ENCODE data around the gene LGI2.
A peak's percentile ranks its signal among the peaks of the same experiment; 100 is the strongest.

The LGI2 gene

DNA sequence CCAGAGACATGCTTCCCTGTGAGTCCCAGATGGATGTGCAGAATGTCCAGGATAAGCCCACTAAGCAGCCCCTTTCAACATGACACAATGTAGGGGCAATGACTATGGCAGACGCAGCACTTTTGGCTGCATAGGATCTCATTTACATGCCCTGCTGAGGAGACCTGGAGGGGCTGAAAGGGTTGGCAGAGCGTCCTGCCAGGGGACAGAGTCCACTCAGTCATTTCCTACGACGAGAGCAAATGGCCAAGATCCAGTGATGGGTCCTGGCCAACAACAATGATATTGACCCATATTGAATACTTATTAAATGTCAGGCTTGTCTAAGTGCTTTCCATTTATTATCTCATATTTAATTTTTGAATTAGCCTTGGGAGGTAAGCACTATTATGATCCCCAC lies 41.4 kb downstream of the LGI2 start:
- WGBS (ENCODE audit: insufficient coverage), result 94% methylated on average over 2 of the region's 4 CpGs
- no peaks in the 10 kb centered on the region for H3K36me3 ChIP-seq (ENCODE audit: control insufficient read depth in 4 of 4, insufficient read depth in 4 of 4, low read length in 3 of 4)
- ChIA-PET POLR2A (no interaction called here), CTCF (interaction anchor here (0.5 to 2.3 kb wide), 4 partner anchors 9 to 101 kb away, joined by 3 to 14 read pairs (median 3); no protein-coding TSS in a partner anchor)
- no peaks in the 10 kb centered on the region for H3K4me1 ChIP-seq (ENCODE audit: control extremely low read depth in 1 of 4, control insufficient read depth in 4 of 4, insufficient read depth in 4 of 4, low read length in 3 of 4)
- no peaks in the 10 kb centered on the region for H3K27me3 ChIP-seq (replicated peaks in 2 of 5; ENCODE audit: control insufficient read depth in 4 of 5, insufficient read depth in 5 of 5, low read length in 4 of 5)
- no peaks in the 10 kb centered on the region for H3K9me3 ChIP-seq (ENCODE audit: control extremely low read depth in 1 of 5, control insufficient read depth in 4 of 5, insufficient read depth in 2 of 5, low read depth in 1 of 5, low read length in 4 of 5)
- H3K4me3 ChIP-seq (ENCODE audit: control insufficient read depth in 1 of 7, extremely low read depth in 1 of 7, insufficient read depth in 4 of 7, low read depth in 2 of 7, low read length in 6 of 7), result no peak overlapping the region
- H3K27ac ChIP-seq (ENCODE audit: insufficient read depth in 1 of 2, low read depth in 1 of 2, low read length in 2 of 2, poor library complexity in 1 of 2, severe bottlenecking in 2 of 2), result no peak overlapping the region
- DNase-seq, result no peak

DNA sequence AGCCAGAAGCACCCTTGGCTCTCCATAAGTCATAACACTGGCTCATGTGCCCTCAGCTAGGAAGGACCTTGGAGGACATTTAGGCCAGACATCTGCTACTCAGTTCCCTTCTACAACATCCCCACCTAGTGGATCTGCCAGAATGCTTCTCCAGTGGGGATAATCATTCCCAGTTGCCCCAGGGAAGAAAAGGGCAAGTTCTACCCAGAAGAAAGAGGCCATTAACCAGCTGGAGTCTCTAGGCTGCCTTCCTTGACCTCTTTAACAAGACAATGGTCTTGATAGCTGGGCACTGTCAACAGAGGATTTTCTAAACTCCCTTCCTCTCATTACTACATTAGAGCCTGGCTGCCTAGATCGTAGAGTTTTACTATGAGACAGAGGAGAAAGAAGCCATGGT lies 42.0 kb downstream of the LGI2 start:
- peak in 1 of 3 donors; percentile 28 for DNase-seq
- 100% methylated on average over 1 of the region's 1 CpG for WGBS (ENCODE audit: insufficient coverage)
- CTCF ChIA-PET, result interaction anchor here (0.5 to 2.3 kb wide), 4 partner anchors 8 to 100 kb away, joined by 3 to 14 read pairs (median 3); no protein-coding TSS in a partner anchor

DNA sequence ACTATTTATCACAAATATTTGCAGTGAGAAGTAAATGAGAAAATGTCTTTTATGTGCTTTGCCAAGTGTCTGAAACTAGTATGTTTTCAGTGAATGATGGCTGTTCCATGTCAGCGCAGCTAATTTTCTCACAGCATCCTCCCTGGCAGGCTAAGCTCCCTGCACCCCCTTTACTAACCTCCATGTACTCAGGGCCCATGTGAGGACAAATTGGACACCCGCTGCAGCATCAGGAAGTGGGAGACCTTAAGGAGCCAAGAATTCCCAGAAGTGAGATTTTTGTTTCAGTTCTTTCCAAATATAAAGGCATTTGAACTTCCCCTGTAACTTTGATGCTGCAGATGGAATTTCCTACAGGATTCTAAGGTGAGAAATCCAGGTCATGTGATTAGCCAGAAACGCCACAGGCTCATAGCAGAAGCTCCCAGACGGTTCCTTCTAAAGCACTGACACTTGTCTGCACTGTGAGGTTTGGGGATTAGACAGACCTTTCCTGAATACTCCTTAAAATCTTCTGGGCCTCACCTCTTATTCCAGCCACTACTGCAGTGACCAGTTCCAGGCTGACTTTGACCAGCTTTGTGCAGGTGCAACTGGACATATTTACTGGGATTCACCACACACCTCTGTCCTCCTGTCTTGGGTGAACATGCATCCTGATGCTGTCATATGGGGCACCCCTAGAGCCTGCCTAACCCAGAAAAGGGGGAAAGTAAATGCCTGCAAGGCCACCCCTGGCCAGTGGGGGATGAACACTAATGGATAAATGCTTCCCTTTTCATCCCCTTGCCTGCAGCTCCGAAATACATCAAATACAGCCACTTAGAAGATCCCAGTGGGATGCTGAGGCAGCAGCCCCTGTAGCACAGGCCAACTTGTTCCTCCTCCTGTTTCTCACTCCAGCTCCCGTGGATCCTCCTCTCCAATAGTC lies 45.9 kb downstream of the LGI2 start:
- 94% methylated on average over 4 of the region's 6 CpGs for WGBS (ENCODE audit: insufficient coverage)
- ChIA-PET POLR2A (no interaction called here), CTCF (interaction anchor here (0.7 to 1.3 kb wide), 2 partner anchors 9 to 495 kb away, joined by 3 read pairs; no protein-coding TSS in a partner anchor)
- Histone ChIP-seq H3K36me3 (ENCODE audit: control insufficient read depth in 4 of 4, insufficient read depth in 4 of 4, low read length in 3 of 4) (no peaks in the 10 kb centered on the region), H3K27ac (ENCODE audit: insufficient read depth in 1 of 2, low read depth in 1 of 2, low read length in 2 of 2, poor library complexity in 1 of 2, severe bottlenecking in 2 of 2) (no peak overlapping the region), H3K9me3 (ENCODE audit: control extremely low read depth in 1 of 5, control insufficient read depth in 4 of 5, insufficient read depth in 2 of 5, low read depth in 1 of 5, low read length in 4 of 5) (no peaks in the 10 kb centered on the region), H3K27me3 (replicated peaks in 2 of 5; ENCODE audit: control insufficient read depth in 4 of 5, insufficient read depth in 5 of 5, low read length in 4 of 5) (no peaks in the 10 kb centered on the region), H3K4me3 (ENCODE audit: control insufficient read depth in 1 of 7, extremely low read depth in 1 of 7, insufficient read depth in 4 of 7, low read depth in 2 of 7, low read length in 6 of 7) (no peak overlapping the region), H3K4me1 (ENCODE audit: control extremely low read depth in 1 of 4, control insufficient read depth in 4 of 4, insufficient read depth in 4 of 4, low read length in 3 of 4) (peaks cover 0 to 4% (median 3%) of the 10 kb centered on the region in 4 experiments)
- no peak for DNase-seq

More for the DNA sequence above, 42.0 kb downstream of the LGI2 start:
- no peaks in the 10 kb centered on the region for H3K36me3 ChIP-seq (ENCODE audit: control insufficient read depth in 4 of 4, insufficient read depth in 4 of 4, low read length in 3 of 4)
- no peaks in the 10 kb centered on the region for H3K27me3 ChIP-seq (replicated peaks in 2 of 5; ENCODE audit: control insufficient read depth in 4 of 5, insufficient read depth in 5 of 5, low read length in 4 of 5)
- no peaks in the 10 kb centered on the region for H3K4me1 ChIP-seq (ENCODE audit: control extremely low read depth in 1 of 4, control insufficient read depth in 4 of 4, insufficient read depth in 4 of 4, low read length in 3 of 4)
- POLR2A ChIA-PET, result no interaction called here
- H3K27ac ChIP-seq (ENCODE audit: insufficient read depth in 1 of 2, low read depth in 1 of 2, low read length in 2 of 2, poor library complexity in 1 of 2, severe bottlenecking in 2 of 2), result no peak overlapping the region
- H3K4me3 ChIP-seq (ENCODE audit: control insufficient read depth in 1 of 7, extremely low read depth in 1 of 7, insufficient read depth in 4 of 7, low read depth in 2 of 7, low read length in 6 of 7), result no peak overlapping the region
- H3K9me3 ChIP-seq (ENCODE audit: control extremely low read depth in 1 of 5, control insufficient read depth in 4 of 5, insufficient read depth in 2 of 5, low read depth in 1 of 5, low read length in 4 of 5), result no peaks in the 10 kb centered on the region

DNA sequence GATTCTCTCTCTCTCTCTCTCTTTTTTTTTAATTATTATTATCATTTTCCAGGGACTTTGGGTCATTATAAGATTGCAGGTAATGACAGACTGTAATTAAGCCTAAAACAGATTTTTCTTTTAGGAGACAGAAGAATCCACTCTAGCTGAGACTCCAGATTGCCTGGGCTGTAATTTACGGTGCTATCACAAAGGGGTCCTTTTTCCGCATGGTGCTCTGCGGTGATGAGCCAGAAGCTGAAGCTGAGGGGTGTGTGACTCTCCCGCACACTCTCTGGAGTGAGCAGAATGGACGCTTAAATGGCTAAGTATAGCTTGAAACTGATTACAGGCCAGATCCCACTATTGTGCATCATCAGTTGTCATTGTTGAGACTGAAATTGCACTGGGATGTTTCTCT lies 50.0 kb downstream of the LGI2 start:
- H3K4me3 ChIP-seq (ENCODE audit: control insufficient read depth in 1 of 7, extremely low read depth in 1 of 7, insufficient read depth in 4 of 7, low read depth in 2 of 7, low read length in 6 of 7), result no peak overlapping the region
- H3K4me1 ChIP-seq (ENCODE audit: control extremely low read depth in 1 of 4, control insufficient read depth in 4 of 4, insufficient read depth in 4 of 4, low read length in 3 of 4), result peaks cover 9 to 28% (median 25%) of the 10 kb centered on the region in 4 experiments
- H3K27me3 ChIP-seq (replicated peaks in 2 of 5; ENCODE audit: control insufficient read depth in 4 of 5, insufficient read depth in 5 of 5, low read length in 4 of 5), result no peaks in the 10 kb centered on the region
- ChIA-PET CTCF (interaction anchor here (0.6 to 2.4 kb wide), 17 partner anchors 9 to 510 kb away, joined by 3 to 15 read pairs (median 4); no protein-coding TSS in a partner anchor), POLR2A (interaction anchor here (0.6 kb wide), 1 partner anchor 176 kb away, joined by 4 read pairs; no protein-coding TSS in a partner anchor)
- no peaks in the 10 kb centered on the region for H3K36me3 ChIP-seq (ENCODE audit: control insufficient read depth in 4 of 4, insufficient read depth in 4 of 4, low read length in 3 of 4)
- no peak overlapping the region for H3K27ac ChIP-seq (ENCODE audit: insufficient read depth in 1 of 2, low read depth in 1 of 2, low read length in 2 of 2, poor library complexity in 1 of 2, severe bottlenecking in 2 of 2)
- DNase-seq, result no peak
- 88% methylated on average over 5 of the region's 5 CpGs for WGBS (ENCODE audit: insufficient coverage)
- no peaks in the 10 kb centered on the region for H3K9me3 ChIP-seq (ENCODE audit: control extremely low read depth in 1 of 5, control insufficient read depth in 4 of 5, insufficient read depth in 2 of 5, low read depth in 1 of 5, low read length in 4 of 5)

DNA sequence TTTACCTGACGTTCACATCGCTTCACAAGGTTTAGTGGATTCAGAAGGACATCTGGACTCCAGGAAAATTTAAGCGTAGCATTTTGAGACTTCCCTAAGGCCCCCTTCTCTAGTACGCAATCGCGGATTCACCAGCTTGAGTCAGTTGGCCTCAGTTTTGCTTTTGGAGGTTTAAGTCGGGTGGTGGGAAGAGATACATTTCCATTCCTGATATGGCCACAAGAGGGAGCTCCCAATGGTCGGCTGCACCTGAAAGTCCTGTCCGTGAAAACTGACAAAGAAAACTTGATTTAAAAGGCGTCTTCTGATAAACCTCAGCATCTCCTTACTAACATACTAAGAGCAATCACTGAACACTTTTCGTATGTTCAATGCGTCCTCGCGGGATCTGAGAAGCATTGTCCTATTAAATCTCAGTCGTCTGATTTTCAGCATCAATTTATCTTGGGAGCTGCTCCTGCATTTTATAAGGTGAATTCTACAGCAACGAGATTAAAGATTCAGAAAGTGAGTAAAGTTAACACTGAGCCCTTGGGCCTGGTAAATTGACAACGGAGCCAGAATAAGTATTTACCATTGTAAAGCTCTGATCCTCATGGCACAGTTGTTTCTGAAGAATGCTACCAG lies 50.6 kb downstream of the LGI2 start:
- peak overlapping the region in 3 of 7 experiments; percentile 32 to 74 (median 57) for H3K4me3 ChIP-seq (ENCODE audit: control insufficient read depth in 1 of 7, extremely low read depth in 1 of 7, insufficient read depth in 4 of 7, low read depth in 2 of 7, low read length in 6 of 7)
- ChIA-PET POLR2A (interaction anchor here (0.6 kb wide), 1 partner anchor 176 kb away, joined by 4 read pairs; no protein-coding TSS in a partner anchor), CTCF (interaction anchor here (0.6 to 2.4 kb wide), 19 partner anchors 9 to 510 kb away, joined by 3 to 15 read pairs (median 4); no protein-coding TSS in a partner anchor)
- 21% methylated on average over 11 of the region's 17 CpGs for WGBS (ENCODE audit: insufficient coverage)
- no peaks in the 10 kb centered on the region for H3K9me3 ChIP-seq (ENCODE audit: control extremely low read depth in 1 of 5, control insufficient read depth in 4 of 5, insufficient read depth in 2 of 5, low read depth in 1 of 5, low read length in 4 of 5)
- no peaks in the 10 kb centered on the region for H3K27me3 ChIP-seq (replicated peaks in 2 of 5; ENCODE audit: control insufficient read depth in 4 of 5, insufficient read depth in 5 of 5, low read length in 4 of 5)
- no peak overlapping the region for H3K27ac ChIP-seq (ENCODE audit: insufficient read depth in 1 of 2, low read depth in 1 of 2, low read length in 2 of 2, poor library complexity in 1 of 2, severe bottlenecking in 2 of 2)
- DNase-seq, result peak; percentile 72 to 84 (median 83)
- no peaks in the 10 kb centered on the region for H3K36me3 ChIP-seq (ENCODE audit: control insufficient read depth in 4 of 4, insufficient read depth in 4 of 4, low read length in 3 of 4)
- H3K4me1 ChIP-seq (ENCODE audit: control extremely low read depth in 1 of 4, control insufficient read depth in 4 of 4, insufficient read depth in 4 of 4, low read length in 3 of 4), result peaks cover 9 to 32% (median 27%) of the 10 kb centered on the region in 4 experiments

DNA sequence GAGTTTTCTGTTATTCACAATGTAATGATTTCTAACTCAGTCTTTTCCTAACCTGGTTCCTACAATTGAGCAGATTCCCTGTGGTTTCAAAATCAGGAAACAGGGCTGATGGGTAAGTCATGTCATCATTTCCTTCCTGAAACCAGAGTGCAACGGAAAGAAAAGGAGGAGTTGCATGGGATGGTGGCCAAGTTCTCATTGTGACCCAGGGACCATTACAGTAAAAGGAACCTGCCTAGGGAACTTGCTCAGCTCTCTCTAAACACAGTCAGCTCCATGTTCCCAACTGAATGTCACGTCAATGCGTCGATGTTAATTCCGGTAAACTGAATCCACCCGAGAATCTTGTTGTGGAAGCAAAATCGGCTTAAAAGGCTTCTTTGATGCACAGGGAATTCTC lies 51.2 kb downstream of the LGI2 start:
- DNase-seq, result peak; percentile 67 to 81 (median 71)

More for the DNA sequence above, 51.2 kb downstream of the LGI2 start:
- H3K4me1 ChIP-seq (ENCODE audit: control extremely low read depth in 1 of 4, control insufficient read depth in 4 of 4, insufficient read depth in 4 of 4, low read length in 3 of 4), result peaks cover 9 to 32% (median 27%) of the 10 kb centered on the region in 4 experiments
- H3K27me3 ChIP-seq (replicated peaks in 2 of 5; ENCODE audit: control insufficient read depth in 4 of 5, insufficient read depth in 5 of 5, low read length in 4 of 5), result no peaks in the 10 kb centered on the region
- ChIA-PET CTCF (interaction anchor here (1.0 to 2.4 kb wide), 12 partner anchors 10 to 490 kb away, joined by 3 to 15 read pairs (median 4); no protein-coding TSS in a partner anchor), POLR2A (no interaction called here)
- H3K9me3 ChIP-seq (ENCODE audit: control extremely low read depth in 1 of 5, control insufficient read depth in 4 of 5, insufficient read depth in 2 of 5, low read depth in 1 of 5, low read length in 4 of 5), result no peaks in the 10 kb centered on the region
- no peaks in the 10 kb centered on the region for H3K36me3 ChIP-seq (ENCODE audit: control insufficient read depth in 4 of 4, insufficient read depth in 4 of 4, low read length in 3 of 4)
- no peak overlapping the region for H3K27ac ChIP-seq (ENCODE audit: insufficient read depth in 1 of 2, low read depth in 1 of 2, low read length in 2 of 2, poor library complexity in 1 of 2, severe bottlenecking in 2 of 2)
- 35% methylated on average over 5 of the region's 7 CpGs for WGBS (ENCODE audit: insufficient coverage)
- peak overlapping the region in 4 of 7 experiments; percentile 21 to 74 (median 49) for H3K4me3 ChIP-seq (ENCODE audit: control insufficient read depth in 1 of 7, extremely low read depth in 1 of 7, insufficient read depth in 4 of 7, low read depth in 2 of 7, low read length in 6 of 7)

Measured in common myeloid progenitor, CD34-positive (primary cell).